Testis (tissue), 3 donors: Measurements from ENCODE around the gene CCDC167. TPM values are rescaled to one million over a fixed set of nuclear protein-coding genes. Genes with fewer than 3 reads are reported as not detected.

Source experiments
- DNase-seq: peaks from one replicate; pipeline ENCODE4 v3.0.0-alpha.2; 2019
- H3K27ac ChIP-seq, 2 donors: fragments of 200-600 bp; sonication (generic); one replicate each; pipeline ENCODE4 v1.5.1; 2019
- H3K27me3 ChIP-seq: fragments of 200-600 bp; sonication (generic); one replicate; pipeline ENCODE4 v1.5.1; 2019
- H3K36me3 ChIP-seq: fragments of 200-600 bp; sonication (generic); one replicate; pipeline ENCODE4 v1.5.1; 2017; ENCODE audit warnings: low read depth; ENCODE audit errors: missing control alignments
- H3K4me1 ChIP-seq: fragments of 200-600 bp; sonication (generic); one replicate; pipeline ENCODE4 v1.5.1; 2019
- H3K4me3 ChIP-seq, 2 donors: fragments of 200-600 bp; sonication (generic); one replicate each; pipeline ENCODE4 v1.5.1; 2017 to 2019
- H3K9me3 ChIP-seq: fragments of 200-600 bp; sonication (generic); one replicate; pipeline ENCODE4 v1.5.1; 2017
- POLR2A ChIP-seq: fragments of 450-650 bp; IDR thresholded peaks from one replicate; pipeline ENCODE4 v1.6.1; 2017; ENCODE audit warnings: antibody characterized with exemption, mild to moderate bottlenecking, moderate library complexity
- WGBS, 2 donors: methylation state at CpG; one replicate each; pipeline ENCODE4 v1.1.5; 2018; 5-methylcytosine and 5-hydroxymethylcytosine counted together
- intact Hi-C: fragments of 100-400 bp; cut with DNase I; formaldehyde crosslinking; loops from one replicate; pipeline ENCODE4 v1.15.1; 2023; ENCODE audit warnings: low total_unique reads
- polyA plus RNA-seq: library from polyadenylated mRNA; stranded (reverse); fragments of 350-450 nt; fragmentation: Illumina TruSeq; extraction: RNeasy Lipid Tissue Mini Kit (QIAGEN cat#74804); gene quantifications from one replicate; pipeline ENCODE4 v1.2.3, GENCODE V29; 2014; ENCODE audit warnings: low read depth, low replicate concordance; ENCODE audit not compliant: insufficient read depth
- total RNA-seq, 2 donors: library from RNA; depleted of rRNA; stranded (reverse); fragments of >200 nt; gene quantifications; one replicate each; pipeline ENCODE4 v1.2.3, GENCODE V29; 2016
- TF ChIP-seq, protein P1 (sequence below), 3 experiments: fragments of 450-650 bp in 2 of 3; fragments of 200-600 bp in 1 of 3; sonication (generic) in 1 of 3; IDR thresholded peaks; one replicate each; pipeline ENCODE4 v1.5.1; 2016 to 2019; ENCODE audit warnings: antibody characterized with exemption in 3 of 3, mild to moderate bottlenecking in 2 of 3, moderate library complexity in 1 of 3

The CCDC167 gene
- total and polyA plus RNA-seq, 3 donors from 2014 or later: 65.2 to 73.5 (median 65.4) TPM

DNA sequence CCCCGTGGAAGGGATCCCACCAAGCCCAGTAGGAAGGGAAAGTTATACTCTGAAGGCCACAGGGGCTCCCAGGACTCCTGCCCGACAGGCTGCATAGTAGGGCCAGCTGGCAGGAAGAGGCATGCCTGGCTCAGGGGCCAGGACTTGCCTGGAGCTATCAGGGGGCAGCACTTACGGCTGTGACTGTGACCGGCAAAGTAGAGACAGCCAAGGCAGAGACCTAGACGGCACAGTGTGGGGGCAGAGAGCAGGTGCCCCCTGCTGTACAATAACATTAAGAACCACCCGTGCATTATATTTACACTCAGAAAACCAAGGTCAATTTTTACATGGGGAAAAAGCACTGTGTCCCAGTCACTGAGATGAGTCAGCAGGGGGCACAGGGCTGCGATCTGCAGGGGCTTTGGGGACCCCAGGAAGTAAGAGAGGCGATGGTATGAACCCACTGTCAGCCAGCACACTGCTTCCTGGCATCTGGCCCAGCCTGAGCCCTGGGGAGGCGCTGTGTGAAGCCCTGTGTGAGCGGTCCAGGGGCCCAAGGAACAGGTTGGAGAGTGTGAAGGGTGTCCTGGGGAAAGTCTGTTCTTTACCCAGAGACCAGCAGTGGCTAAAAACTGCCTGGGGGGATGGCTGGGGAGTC is 9.9 kb downstream of the CCDC167 start:
- TF ChIP-seq POLR2A: no peak
- TF ChIP-seq, protein P1, sequence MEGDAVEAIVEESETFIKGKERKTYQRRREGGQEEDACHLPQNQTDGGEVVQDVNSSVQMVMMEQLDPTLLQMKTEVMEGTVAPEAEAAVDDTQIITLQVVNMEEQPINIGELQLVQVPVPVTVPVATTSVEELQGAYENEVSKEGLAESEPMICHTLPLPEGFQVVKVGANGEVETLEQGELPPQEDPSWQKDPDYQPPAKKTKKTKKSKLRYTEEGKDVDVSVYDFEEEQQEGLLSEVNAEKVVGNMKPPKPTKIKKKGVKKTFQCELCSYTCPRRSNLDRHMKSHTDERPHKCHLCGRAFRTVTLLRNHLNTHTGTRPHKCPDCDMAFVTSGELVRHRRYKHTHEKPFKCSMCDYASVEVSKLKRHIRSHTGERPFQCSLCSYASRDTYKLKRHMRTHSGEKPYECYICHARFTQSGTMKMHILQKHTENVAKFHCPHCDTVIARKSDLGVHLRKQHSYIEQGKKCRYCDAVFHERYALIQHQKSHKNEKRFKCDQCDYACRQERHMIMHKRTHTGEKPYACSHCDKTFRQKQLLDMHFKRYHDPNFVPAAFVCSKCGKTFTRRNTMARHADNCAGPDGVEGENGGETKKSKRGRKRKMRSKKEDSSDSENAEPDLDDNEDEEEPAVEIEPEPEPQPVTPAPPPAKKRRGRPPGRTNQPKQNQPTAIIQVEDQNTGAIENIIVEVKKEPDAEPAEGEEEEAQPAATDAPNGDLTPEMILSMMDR (IDR thresholded peaks at IDR 0.05): no peak
- 49 to 60% methylated on average over 10 of the region's 10 CpGs for WGBS, 2 donors
- Histone ChIP-seq H3K27ac (no peak overlapping the region), H3K27me3 (no peaks in the 10 kb centered on the region), H3K4me3 (no peak overlapping the region), H3K4me1 (peaks cover 34% of the 10 kb centered on the region), H3K36me3 (no peaks in the 10 kb centered on the region), H3K9me3 (no peaks in the 10 kb centered on the region)
- DNase-seq: peak; percentile 56
- intact Hi-C loops: no loop called here

DNA sequence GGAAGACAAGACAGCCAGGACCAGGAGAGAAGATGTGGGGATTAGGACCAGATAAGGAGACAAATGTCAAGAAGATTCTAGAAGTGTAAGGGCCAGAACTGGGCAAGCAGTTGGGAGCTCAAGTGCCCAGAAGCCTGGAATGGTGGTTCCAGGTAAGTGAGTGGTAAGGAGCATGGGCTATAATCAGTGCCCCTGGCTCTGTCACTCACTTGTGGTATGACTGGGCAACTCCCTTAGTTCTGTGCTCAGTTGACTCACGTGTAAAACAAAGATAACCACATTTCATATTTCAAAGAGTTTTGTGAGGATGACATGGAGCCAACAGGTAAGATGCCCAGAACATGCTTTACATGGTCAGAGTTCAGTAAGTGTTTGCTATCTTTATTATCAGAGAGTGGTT is 11.2 kb downstream of the CCDC167 start:
- intact Hi-C loops: no loop called here
- Histone ChIP-seq H3K9me3 (no peaks in the 10 kb centered on the region), H3K36me3 (no peaks in the 10 kb centered on the region), H3K27me3 (no peaks in the 10 kb centered on the region), H3K27ac (no peak overlapping the region), H3K4me1 (peaks cover 33% of the 10 kb centered on the region), H3K4me3 (no peak overlapping the region)
- WGBS, 2 donors: 40 to 90% methylated on average over 1 of the region's 1 CpG
- DNase-seq: no peak
- TF ChIP-seq, protein P1 (IDR thresholded peaks at IDR 0.05): no peak

DNA sequence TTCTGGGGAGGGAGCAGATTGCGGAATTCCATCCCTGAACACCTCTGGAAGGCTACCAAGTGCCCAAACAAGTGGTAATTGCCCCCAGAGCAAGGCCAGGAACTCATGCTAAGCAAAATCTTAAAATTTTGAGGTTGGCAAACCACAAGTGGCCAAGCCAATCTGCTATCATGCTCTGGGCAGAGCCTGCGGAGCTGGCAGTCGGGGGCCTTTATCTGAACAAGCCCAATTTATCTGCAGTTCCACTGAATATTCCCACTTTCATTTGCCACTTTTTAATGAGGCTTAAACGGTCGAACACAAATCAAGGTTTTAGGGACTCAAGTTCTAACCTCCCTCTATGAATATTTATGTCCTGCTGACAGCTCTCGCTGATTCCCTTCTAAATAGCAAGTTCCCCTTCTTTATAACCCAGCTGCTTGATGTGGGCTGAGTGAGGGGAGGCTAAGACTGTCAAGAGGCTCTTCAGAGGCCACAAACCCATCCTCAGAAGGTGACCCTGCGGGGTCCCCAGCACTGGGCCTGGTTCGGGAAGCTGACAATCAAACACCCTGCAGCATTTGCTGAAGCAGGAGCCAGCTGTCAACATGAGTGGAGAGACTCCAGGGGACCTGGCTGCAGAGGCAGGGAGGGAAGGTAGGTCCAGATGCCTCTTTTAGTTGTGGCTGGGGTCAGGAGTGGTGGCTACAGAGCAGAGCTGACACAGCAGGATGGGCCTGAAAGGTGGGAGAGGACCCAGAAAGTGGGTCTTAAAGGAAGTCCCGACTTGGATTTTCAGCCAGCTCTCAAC is 11.9 kb downstream of the CCDC167 start:
- intact Hi-C loops: no loop called here
- DNase-seq: no peak
- 63 to 72% methylated on average over 8 to 9 of the region's 9 CpGs for WGBS, 2 donors
- peaks cover 29% of the 10 kb centered on the region for H3K4me1 ChIP-seq
- no peaks in the 10 kb centered on the region for H3K9me3 ChIP-seq
- H3K36me3 ChIP-seq: no peaks in the 10 kb centered on the region
- H3K27me3 ChIP-seq: no peaks in the 10 kb centered on the region
- H3K27ac ChIP-seq: no peak overlapping the region
- TF ChIP-seq, protein P1 (IDR thresholded peaks at IDR 0.05): no peak
- TF ChIP-seq POLR2A: no peak
- H3K4me3 ChIP-seq: no peak overlapping the region

DNA sequence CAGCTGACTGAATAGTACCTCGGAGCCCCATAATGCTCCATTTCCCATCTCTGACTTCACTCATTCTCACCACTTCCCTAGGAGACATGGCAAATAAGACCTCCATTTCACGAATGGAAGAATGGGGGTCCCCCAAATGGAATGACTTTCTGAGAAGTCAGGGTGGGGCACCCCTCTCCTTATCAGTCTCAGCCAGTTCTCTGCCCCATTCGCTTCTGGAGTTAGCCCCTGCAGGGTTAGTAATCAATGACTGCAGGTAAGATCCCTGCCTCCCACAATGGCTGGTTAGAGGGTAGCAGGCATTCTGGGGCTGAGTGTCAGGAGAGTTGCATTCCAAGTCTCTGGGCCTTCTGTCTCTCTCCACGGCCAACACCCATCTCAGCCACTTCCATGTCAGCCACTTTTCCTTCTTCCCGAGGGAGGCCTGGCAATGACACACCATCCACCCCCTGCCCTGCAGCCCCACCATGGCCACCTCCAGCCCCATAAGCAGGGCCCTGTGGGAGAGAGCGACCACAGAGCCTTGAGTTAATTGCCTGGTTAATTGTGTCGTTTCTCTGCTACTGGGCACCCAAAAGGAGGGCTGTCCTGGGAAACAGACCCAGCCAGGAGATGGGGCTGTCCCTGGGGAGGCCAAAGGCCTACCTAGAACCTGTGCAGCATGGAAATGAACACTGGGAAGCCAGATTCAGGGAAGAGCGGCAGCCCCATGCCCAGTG is 13.4 kb downstream of the CCDC167 start:
- Histone ChIP-seq H3K27ac (no peak overlapping the region), H3K4me3 (no peak overlapping the region), H3K27me3 (no peaks in the 10 kb centered on the region), H3K9me3 (no peaks in the 10 kb centered on the region), H3K4me1 (peaks cover 28% of the 10 kb centered on the region), H3K36me3 (no peaks in the 10 kb centered on the region)
- 83 to 89% methylated on average over 7 to 8 of the region's 8 CpGs for WGBS, 2 donors
- DNase-seq: no peak
- intact Hi-C loops: no loop called here
- TF ChIP-seq POLR2A: no peak
- TF ChIP-seq, protein P1 (IDR thresholded peaks at IDR 0.05): no peak
